NCI-H2227 (cell line): ENCODE data around the gene H2AZ2.
"Not testable (repeated sequence)": the region's sequence is repeated elsewhere in the genome, so short reads cannot be mapped to it uniquely, and the experiment has no call there.

Source experiments
- DNase-seq: peaks from one replicate; lab custom pipeline; 2025; ENCODE audit not compliant: unreplicated experiment; lab: John Stamatoyannopoulos, UW

Gene H2AZ2

GRCh38 chr7:44787762-44788161 is 60.1 kb downstream of the H2AZ2 start:
- no peak for DNase-seq

GRCh38 chr7:44787041-44787440 is 60.8 kb downstream of the H2AZ2 start:
- no peak for DNase-seq

DNA sequence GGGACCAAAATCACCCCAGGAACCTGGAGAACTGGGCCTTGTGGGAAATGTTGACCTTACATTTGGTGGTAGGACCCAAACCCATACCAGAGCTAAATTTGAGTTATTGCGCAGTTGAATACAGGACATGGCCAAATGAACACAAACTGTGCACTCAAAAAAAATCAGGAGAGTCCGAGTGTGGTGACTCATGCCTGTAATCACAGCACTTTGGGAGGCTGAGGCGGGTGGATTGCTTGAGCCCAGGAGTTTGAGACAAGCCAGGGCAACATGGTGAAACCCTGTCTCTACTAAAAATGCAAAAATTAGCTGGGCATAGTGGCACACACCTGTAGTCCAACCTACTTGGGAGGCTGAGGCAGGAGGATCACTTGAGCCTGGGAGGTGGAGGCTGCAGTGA is 62.7 kb downstream of the H2AZ2 start:
- DNase-seq: not testable (repeated sequence)

GRCh38 chr7:44784364-44784763 is 63.5 kb downstream of the H2AZ2 start:
- DNase-seq: no peak

DNA sequence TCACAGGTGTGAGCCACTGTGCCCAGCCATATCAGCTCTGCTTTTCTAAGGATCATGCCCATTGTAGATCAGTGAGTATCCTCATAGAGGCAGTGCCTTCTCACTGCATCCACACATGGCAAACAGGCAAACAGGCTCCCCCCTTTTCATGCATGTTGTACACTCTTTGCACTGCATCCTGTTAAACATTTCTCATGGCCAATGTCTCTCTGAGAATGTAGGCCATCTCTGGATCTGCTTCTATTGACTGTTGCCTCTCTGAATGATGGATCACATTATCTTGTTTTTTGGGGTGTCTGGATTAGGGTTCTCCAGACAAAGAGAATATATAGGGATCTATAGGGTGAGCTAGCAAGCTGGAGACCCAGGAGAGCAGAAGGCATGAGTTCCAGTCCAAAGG is 64.5 kb downstream of the H2AZ2 start:
- no peak for DNase-seq

GRCh38 chr7:44782460-44782859 is 65.4 kb downstream of the H2AZ2 start:
- no peak for DNase-seq
